Tongue (tissue), 3 donors: ENCODE data around the gene CFAP65. TPM values are rescaled to one million over a fixed set of nuclear protein-coding genes. Genes with fewer than 3 reads are reported as not detected.

Experiments
- DNase-seq: peaks from one replicate; pipeline ENCODE4 v3.0.0-alpha.2; 2015
- small RNA-seq: library from RNA; depleted of rRNA; stranded (forward); fragments of <200 nt; gene quantifications from one replicate; pipeline ENCODE3, GENCODE V24; 2014; ENCODE audit warnings: low replicate concordance
- total RNA-seq: library from RNA; depleted of rRNA; stranded (reverse); fragments of >200 nt; gene quantifications from one replicate; pipeline ENCODE4 v1.2.3, GENCODE V29; 2014

CFAP65 gene
- total RNA-seq, 1 donor from 2014 or later, result not detected

DNA sequence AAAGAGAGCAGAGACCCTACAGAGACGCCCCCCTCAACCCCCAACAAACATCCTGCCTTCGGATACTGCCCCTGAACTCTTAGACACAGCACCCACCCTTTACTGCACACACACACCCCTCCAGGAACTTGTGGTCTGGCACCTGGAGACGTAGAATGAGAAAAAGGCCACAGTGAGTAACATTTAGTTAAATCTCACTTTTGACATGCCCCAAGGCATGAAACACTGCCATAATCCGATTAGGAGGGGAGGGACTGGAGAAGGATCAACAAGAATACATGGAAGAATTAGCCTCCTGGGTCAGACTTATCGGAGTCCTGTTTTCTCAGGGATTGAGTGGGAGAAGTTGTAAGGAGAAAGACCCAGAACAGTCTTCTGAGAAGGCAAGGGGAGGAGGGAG is 77.7 kb downstream of the CFAP65 start:
- DNase-seq, result no peak

DNA sequence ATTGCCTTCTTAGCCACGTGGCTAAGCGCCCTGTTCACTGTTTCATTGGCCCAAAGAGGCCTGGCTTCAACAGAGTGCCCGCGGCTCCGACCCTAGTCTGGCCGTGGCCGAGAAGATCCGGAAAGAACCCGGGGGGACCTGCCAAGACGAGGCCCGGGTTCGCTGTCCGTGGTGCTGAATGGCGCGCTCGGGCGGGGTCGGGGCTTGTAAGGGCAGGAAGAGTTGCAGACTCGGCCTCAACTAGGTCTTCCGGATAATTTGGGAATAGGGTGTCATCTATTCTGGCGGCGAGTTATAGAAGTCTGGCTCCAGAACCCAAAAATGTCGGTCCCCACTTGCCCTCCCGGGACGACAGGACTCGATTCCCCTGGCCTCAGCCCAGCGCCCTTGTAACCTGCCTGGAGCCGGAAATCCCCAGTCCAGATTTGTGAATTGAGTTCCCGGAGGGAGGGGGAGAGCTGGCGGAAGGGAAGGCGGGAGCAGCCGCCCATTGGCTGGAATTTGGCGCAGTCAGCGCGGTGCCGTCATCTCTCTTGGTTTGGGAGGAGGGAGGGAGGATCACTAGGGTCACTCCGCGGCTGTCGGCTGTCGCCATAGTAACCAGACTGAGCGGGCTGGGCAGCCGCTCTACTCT is 78.3 kb downstream of the CFAP65 start:
- peak; percentile 87 for DNase-seq

DNA sequence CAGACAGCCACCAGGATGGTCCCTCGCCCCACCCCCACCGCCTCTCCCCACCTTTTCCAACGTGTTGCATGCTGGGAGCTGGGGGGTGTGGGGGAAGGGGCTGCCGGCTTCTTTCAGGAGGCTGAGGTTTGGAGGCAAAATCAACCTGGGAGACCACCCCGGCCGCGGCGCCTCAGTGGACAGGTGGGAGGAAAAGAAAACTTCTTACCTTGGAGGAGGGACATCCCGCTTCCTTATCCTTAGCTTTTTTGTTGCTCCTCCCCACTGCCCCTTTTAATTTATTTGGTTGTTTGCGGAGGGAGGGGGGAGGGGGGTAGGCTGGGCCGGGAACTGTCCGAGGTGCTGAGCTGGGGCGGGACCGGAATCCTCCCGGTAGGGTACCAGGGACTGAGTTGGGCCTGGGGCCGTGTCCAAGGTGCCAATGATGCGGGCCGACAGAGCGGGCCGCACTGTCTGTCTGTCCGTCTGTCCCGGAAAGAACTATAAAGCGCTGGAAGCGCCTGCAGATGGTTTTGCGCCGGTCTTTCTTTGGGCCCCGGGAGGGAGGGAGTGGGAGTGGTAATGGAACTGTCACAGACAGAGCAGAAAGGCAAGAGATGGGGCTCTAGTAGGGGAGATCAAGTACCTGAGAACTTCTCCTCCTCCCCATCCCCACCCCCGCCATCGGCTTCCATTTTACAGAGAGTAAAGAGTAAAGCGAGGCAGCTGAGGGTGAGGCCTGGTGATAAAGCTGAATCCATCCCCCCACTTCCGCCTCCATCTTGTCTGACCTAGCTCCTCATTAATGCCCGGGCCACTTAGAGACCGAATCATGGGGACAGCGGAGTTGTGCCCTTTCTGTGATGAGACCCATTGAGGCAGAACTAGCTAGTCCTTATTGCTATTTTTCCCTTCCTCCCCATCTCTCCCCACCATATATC is 79.4 kb downstream of the CFAP65 start:
- DNase-seq, result peak; percentile 22

DNA sequence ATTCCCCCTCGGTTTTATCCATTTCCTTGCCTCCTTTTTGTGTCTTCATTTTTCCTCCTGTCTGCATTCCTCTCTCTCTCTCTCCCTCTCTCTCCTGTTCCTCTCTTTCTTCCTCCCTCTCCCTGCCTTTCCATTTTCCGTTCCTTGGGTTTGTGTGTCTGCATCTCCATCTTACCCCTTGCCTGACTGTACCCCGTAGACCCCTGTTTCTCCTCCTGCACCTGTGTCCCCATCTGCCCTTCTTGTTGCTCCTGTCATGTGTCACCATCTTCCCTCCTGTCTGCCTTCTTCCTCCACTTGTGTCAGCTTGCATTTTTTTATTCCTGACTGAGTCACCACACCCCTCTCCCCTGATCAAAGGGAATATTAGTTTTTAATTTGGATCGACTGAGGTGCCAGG is 80.1 kb downstream of the CFAP65 start:
- no peak for DNase-seq

DNA sequence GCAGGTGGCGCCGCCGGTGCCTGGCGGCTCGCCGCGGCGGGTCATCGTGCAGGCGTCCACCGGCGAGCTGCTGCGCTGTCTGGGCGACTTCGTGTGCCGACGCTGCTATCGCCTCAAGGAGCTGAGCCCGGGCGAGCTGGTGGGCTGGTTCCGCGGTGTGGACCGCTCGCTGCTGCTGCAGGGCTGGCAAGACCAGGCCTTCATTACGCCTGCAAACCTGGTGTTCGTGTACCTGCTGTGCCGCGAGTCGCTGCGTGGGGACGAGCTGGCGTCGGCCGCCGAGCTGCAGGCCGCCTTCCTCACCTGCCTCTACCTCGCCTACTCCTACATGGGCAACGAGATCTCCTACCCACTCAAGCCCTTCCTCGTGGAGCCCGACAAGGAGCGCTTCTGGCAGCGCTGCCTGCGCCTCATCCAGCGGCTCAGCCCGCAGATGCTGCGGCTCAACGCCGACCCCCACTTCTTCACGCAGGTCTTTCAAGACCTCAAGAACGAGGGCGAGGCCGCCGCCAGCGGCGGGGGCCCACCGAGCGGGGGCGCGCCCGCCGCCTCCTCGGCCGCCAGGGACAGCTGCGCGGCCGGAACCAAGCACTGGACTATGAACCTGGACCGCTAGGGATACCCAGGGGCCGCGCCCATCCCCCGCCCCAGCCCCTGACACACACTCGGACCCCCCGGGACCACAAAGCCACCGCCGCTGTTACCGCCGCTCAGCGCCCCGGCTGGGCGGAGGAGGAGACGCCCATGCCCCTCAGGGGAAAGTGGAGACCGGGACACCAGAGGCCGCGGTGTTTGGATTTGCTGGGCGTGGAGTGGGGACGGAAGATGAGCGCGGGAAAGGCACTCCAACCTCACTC is 80.8 kb downstream of the CFAP65 start:
- no peak for DNase-seq

DNA sequence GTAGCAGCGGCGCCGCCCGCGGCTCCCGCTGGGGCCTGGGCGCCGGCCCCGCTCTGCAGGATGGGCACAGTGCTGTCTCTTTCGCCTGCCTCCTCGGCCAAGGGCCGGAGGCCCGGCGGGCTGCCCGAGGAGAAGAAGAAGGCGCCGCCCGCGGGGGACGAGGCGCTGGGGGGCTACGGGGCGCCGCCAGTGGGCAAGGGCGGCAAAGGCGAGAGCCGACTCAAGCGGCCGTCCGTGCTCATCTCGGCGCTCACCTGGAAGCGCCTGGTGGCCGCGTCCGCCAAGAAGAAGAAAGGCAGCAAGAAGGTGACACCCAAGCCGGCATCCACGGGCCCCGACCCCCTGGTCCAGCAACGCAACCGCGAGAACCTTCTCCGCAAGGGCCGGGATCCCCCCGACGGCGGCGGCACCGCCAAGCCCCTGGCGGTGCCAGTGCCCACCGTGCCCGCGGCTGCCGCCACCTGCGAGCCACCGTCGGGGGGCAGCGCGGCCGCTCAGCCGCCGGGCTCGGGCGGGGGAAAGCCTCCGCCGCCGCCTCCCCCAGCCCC is 81.5 kb downstream of the CFAP65 start:
- DNase-seq, result no peak

DNA sequence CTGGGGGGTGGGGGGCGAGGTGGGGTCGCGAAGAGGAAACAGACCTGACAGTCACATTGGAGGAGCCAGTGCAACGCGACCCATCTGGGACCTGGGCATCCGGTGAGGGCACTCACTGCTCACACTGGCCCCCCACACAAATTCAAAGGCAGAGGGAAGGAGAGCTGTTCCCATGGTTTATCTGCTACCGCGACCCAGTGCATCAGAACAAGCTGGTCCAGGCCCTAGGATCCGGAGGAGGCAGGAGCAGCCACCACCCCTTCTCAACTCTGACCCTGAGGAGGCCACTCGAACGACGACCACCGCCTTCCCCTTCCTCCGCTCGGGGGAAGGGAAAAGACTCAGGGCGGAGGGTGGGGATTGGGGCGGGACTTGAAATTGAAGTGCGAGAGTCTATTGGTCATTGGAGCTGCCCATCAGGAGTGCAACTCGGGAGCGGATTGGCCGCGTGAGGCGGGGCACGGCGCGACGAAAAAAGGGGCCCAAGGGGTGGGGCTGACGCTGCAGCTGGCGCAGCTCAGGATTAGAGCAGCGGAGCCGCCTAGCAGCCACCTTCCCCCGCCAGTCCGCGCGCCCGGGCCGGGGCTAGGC is 82.1 kb downstream of the CFAP65 start, which contains the start of gene CDK5R2:
CDK5R2 (plus strand) TSS at position 526 of the 591 bp plus-strand sequence. CDS start 155 bp downstream, outside the sequence.
- DNase-seq, result peak; percentile 95

DNA sequence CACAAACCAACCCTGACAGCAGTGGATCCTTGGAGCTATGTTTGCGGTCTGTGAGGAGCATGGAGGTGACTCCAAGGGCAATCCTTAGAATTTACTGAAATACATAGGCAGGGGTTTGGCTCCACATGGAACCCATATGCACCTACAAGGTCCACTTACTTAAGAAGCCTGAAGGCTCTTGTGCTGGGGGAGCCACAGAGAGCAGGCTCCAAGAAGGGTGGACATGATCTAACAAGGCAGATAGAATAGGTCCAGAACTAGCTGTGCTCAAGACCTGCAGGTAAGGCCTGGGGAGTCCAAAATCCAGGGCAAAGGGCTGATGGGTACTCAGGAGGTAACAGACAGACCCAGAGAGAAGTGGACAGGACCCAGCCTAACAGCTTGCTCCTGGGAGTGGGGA is 83.0 kb downstream of the CFAP65 start:
- no peak for DNase-seq

DNA sequence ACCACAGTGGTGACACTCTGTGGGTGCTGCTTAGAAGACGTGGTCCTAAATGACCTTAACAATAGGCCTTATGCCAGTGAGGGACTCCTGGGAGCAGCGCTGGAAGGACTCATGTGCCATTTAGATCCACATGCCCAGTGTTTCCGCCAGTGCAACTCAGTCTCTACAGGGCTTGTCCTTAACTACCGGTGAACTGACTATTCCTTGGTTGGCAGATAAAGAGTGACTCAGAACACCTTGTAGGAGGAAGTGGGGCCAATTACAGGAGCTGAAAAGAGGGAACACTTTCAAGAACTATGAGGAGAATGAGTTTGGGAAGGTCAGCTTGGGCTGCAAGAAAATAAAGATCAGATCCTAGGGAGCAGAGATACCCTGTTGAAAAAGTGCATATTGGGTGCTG is 83.6 kb downstream of the CFAP65 start:
- DNase-seq, result no peak

DNA sequence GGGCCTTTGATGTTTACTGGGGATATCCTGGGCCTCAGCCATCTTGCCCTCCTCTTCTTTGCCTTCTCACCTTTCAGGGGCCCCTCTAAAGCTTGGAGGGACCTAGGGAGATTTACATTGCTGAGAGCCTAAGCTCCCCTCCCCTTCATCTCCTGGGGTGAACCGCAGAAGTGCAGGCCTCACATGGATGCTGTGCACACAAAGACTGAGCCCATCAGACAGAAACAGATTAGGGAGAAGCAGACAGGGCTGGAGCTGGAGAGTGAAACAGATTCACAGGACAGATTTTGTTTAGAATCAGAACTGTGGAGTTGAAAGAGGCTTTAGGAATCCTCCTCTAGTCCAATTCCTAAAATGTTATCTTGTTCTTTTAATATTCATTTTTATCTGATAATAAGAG is 85.3 kb downstream of the CFAP65 start:
- DNase-seq, result no peak

DNA sequence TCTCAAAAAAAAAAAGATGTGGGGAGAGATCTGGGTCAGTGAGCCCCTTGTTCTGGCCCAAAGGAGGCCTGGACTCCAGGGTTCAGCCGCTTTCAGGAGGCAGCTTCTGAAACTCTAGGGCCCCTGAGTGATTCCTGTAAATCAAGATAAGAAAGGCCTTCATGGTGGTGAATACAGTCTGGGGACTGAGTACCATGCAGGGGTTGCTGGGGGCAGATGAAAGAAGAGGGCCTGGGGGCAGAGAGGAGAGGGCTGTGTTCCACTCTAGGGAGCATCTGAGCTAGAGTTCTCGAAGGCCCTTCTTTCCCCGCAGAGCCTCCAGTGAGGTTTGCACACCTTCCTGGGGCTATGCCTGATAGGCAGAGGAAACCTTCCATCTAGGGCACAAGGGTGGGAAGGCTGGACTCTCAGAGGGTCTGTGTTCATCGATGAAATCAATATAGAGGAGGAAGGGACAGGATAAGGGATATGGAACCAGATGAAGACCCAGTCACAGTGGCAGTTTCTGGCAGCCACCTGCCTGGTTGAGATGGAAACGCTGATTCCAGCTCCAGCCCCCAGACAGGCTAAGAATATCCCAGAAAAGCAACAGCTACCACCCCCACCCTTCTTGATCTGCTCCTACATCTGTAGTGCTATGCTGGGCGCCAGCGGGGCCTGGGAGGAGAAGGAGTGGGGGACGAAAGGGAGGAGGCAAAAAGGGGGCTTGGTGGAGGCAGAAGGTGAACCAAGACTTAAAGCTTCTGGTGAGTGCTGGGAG is 86.6 kb downstream of the CFAP65 start:
- no peak for DNase-seq

DNA sequence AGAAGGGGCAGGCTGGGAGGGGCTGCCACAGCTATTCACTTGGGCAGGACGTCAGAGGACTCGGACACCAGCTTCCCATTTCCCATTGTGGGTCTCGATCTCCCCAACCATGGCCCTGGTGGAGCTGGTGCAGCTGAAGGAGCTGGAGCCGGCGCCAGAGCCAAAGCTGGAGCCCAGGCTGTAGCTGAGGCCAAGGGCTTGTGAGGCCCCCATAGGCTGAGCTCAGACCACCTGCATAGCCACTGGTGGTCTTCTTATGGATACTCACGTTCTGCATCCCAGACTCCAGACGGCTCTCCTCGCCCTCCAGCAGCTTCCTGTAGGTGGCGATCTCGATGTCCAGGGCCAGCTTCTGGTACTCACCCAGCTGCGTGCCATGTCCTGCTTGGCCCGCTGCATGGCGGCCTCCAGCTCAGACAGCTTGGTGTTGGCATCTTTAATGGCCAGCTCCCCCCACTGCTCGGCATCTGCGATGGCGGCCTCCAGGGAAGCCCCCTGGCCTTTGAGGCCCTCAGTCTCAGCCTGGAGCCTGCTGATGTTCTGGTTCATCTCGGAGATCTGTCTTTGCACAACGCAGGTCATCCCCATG is 87.9 kb downstream of the CFAP65 start:
- DNase-seq, result no peak

Small RNA genes lying within 50 kb of the gene (small RNA-seq; reads per million reads assigned to genes)
- gene MIR3131, result not detected
- 284 reads per million, percentile 98 among the genes with 10 or more reads in this experiment for gene MIR375

Other genes starting within 250 kb of the CFAP65 start
- 19.7 TPM for gene PRKAG3, start 209.7 kb downstream of the CFAP65 start, total RNA-seq
- gene WNT6, start 181.7 kb downstream of the CFAP65 start, total RNA-seq, result 1.9 TPM
- gene WNT10A, start 160.7 kb downstream of the CFAP65 start, total RNA-seq, result 5.7 TPM
- not detected for gene CDK5R2, start 81.8 kb downstream of the CFAP65 start, total RNA-seq
- not detected for gene FEV, start 56.3 kb downstream of the CFAP65 start, total RNA-seq
- gene CRYBA2, start 48.1 kb downstream of the CFAP65 start, total RNA-seq, result not detected
- not detected for gene IHH, start 19.4 kb upstream of the CFAP65 start, total RNA-seq
- gene NHEJ1, start 119.3 kb upstream of the CFAP65 start, total RNA-seq, result 12.8 TPM
- gene SLC23A3, start 128.5 kb upstream of the CFAP65 start, total RNA-seq, result 0.92 TPM
- 23.9 TPM for gene CNPPD1, start 135.4 kb upstream of the CFAP65 start, total RNA-seq
- 35.0 TPM for gene RETREG2, start 136.8 kb upstream of the CFAP65 start, total RNA-seq
- gene ZFAND2B, start 165.3 kb upstream of the CFAP65 start, total RNA-seq, result 24.4 TPM
- gene ABCB6, start 177.4 kb upstream of the CFAP65 start, total RNA-seq, result 35.3 TPM
- gene ATG9A, start 188.1 kb upstream of the CFAP65 start, total RNA-seq, result 51.9 TPM
- gene ANKZF1, start 188.3 kb upstream of the CFAP65 start, total RNA-seq, result 41.0 TPM
- 5.2 TPM for gene GLB1L, start 203.9 kb upstream of the CFAP65 start, total RNA-seq
- 10.5 TPM for gene STK16, start 204.0 kb upstream of the CFAP65 start, total RNA-seq
- gene TUBA4B, start 211.7 kb upstream of the CFAP65 start, total RNA-seq, result not detected
- gene TUBA4A, start 212.4 kb upstream of the CFAP65 start, total RNA-seq, result 76.1 TPM
- gene DNAJB2, start 237.8 kb upstream of the CFAP65 start, total RNA-seq, result 96.5 TPM